Amygdala (tissue), 56 donors: ENCODE measurements around the gene PPP2R1A.
A peak's percentile ranks its signal among the peaks of the same experiment; 100 is the strongest.

Experiments used
- DNase-seq, 56 donors: peaks; one replicate each; lab custom pipeline; 2025; lab: John Stamatoyannopoulos, UW

The PPP2R1A gene

DNA sequence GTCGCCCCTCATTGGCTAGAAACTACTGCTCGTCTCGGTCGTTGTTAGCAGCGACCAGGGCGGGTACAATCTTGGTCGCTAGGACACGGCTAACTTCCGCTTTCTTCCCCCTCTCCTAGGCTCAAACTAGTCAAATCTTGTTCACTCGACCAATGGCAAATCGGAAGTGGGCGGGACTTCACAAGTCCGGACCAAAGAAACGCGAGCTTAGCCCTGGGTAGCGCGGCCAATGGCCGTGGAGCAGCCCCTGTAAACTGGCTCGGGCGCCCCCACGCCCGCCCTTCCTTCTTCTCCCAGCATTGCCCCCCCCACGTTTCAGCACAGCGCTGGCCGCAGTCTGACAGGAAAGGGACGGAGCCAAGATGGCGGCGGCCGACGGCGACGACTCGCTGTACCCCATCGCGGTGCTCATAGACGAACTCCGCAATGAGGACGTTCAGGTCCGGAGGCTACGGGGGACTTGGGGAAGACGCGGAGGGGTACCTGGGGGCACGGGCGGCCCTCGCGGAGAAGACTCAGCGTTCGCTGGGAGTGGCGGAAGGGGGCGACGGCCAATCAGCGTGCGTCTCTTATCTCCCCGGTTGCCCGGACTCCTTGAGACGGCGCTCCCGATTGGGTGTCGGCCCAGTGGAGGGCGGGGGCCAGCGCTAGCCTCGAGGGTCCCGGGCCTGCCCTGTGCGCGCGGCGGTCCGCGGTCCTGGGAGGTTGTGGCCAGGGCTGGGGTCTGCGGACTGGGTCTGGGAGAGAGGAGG, at the start of gene PPP2R1A:
PPP2R1A (plus strand) TSS at position 318 of the 752 bp plus-strand sequence; CDS start at position 363, 45 bp downstream.
- peak; percentile 96 to 100 (median 100) for DNase-seq

DNA sequence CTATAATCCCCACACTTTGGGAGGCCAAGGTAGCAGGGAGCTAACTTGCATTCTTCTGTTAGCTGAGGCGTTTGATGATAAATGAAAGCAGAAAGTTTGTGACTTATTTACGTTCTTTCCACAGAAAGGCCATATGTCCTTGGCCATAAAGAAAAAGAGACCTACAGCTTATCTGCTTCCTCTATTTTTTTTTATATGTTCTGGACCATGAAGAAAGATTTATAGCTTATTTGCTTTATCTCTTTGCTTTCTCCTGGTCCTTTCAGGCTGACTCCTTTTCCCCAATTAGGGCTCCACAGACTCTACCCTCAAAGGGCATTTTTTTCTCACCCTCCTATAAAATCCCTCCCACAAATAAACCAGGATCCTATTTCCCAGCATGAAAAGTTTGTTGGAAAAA, 48.6 kb upstream of the PPP2R1A start:
- no peak for DNase-seq

DNA sequence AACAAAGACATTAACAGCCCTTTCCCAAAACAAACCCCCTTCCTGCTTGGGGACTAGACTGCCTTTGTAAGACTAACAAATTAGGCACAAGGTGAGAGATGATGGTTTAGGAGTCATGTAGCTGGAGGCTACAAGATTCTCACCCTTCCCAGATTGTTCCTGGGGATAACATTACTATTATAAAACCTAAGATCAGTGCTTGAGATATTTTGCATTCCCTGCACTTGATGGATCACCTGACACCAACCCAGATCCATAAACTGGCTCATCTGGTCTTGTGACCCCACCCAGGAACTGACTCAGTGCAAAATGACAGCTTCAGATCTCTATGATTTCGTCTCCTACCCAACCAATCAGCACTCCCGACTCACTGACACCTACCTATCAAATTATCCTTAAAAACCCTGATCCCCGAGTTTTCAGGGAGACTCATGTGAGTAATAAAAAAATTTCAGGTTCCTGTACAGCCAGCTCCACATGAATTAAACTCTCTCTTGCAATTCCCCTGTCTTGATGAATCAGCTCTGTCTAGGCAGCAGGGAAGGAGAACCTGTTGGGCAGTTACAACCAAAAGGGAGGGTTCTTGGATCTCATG, 47.8 kb upstream of the PPP2R1A start:
- DNase-seq: no peak

DNA sequence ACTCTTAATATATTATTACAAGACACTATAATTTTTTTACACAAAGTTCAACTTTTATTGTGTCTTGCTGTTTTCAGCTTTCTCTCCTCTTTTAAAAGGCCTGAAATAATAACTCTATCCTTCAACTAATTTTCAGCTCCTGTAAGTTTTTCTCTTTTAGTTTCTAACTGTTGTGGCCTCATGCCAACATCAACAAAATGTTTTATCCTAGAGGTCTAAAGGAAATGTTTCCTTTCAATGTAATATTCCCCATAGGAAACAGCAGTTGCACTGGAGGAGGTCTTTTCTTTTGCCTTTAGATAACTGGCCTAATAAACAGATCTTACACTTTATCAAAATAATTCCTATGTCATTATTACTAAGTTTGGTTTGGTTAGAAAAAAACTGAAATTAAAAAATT, 41.6 kb upstream of the PPP2R1A start:
- DNase-seq: no peak

DNA sequence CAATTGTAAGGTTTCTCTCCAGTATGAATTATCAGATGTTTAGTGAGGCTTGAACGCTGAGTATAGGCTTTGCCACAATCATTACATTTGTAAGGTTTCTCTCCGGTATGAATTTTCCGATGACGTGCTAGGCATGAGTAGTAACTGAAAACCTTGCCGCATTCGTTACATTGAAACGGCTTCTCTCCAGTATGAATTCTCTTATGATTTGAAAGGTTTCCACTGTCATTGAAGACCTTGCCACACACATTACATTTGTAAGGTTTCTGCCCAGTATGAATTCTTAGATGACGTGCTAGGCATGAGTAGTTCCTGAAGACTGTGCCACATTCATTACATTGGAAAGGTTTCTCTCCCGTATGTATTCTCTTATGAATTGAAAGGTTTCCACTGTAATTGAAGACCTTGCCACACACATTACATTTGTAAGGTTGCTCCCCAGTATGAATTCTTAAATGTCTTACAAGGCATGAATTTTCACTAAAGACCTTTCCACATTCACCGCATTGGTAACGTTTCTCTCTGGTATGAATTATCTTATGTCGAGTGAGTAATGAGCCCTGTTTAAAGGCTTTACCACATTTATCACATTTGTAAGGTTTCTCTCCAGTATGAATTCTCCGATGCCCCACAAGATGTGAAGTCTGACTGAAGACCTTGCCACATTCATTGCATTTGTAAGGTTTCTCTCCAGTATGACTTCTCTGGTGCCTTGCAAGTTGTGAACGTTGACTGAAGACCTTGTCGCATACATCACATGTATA, 34.1 kb upstream of the PPP2R1A start:
- DNase-seq: no peak

DNA sequence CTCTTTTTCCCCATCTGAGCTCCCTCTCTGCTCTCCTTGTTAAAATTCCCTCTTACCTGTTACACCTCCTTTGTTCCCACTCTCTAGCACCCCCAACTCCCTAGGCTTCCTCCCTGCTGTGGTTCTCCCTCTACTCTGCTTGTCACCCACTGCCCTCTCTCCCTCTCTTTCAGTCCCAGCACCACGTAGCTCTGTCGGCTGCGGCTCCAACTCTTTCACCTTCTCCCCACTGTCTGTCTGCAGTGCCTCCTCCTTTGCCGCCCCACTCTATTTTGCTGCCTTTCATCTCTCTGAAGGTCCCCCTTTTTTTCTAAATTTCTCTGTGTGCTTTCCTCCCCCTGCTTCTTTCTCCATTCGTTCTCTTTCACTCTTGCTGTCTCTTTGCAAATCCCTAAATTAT, 19.5 kb upstream of the PPP2R1A start:
- no peak for DNase-seq

DNA sequence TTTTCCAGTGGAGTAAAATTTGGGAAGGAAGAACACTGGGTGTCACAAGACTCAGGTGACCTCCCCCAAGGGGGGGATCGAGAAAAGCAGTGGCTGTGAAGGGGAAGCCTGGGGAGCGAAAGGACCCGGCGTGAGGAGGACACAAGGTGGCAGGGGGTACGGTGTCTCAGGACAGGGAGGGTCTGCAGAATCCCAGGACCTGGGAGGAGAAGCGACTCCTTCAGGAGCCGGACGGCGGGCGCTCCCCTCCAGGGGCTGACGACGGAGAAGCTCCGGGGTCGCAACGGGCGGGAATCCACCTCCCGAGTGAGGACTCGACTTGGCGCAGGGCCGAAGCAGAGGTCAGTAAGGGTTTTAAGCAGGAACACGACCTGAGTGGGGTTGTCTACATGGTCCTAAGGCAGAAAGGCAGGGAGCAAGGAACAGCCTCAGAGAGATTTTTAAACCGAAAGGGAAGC, 19.0 kb upstream of the PPP2R1A start:
- DNase-seq: peak in 15 of 56 donors; percentile 6 to 40 (median 28)

DNA sequence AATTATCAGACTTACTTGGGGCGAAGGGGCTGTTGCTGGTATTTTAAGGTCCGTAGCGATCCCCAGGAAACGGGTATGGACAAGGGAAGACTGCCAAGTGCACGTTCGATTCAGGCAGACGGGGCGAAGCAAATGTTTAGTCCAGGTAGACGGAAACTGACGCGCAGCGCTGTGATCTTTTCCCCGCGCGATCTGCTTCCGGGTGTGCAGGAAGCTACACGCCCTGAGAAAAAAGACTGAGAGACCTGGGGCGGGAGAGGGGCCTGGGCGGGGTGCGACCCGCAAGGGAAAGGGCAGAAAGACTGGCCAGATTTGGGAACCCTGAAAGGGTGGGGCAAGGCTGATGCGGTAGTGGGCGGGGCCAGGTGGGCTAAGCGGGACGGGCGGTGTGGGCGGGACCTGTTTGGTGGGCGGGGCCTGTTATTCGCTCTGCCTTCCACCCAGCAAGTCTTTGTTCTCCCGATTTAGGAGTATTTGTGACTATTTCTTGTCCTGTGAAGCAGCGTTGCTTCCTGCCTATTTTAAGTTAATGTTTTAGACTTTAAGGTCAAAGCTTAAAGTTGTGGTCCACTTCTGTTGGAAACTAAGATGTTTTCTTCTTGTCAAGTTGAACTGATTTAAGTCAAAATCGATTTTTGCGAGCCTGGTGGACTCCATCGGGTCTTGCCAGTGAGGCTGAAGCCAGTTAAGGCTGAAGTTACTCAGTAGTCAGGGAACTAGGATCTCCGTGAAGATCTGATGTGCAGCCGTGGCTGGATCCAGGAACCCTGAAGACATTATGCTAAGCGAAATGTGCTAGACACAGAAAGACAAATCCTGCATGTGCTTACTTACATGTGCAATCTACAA, 18.3 kb upstream of the PPP2R1A start, which contains the start of gene ZNF836:
ZNF836 (minus strand) TSS at position 301 of the 849 bp plus-strand sequence. CDS start 3,549 bp downstream, outside the sequence.
- peak in 55 of 56 donors; percentile 1 to 90 (median 58) for DNase-seq

DNA sequence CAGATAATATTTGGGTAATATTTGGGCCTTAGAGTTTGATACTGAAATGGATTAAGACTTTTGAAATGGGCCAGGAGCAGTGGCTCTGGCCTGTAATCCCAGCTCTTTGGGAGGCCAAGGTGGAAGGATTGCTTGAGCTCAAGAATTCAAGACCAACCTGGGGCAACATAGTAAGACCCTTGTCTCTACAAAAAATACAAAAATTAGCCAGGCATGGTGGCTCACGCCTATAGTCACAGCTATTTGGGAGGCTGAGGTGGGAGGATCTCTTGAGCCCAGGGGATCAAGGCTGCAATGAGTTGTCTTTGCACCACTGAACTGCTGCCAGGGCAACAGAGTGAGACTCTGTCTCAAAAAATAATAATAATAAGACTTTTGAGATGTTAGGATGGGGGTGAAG, 17.5 kb upstream of the PPP2R1A start:
- no peak for DNase-seq

DNA sequence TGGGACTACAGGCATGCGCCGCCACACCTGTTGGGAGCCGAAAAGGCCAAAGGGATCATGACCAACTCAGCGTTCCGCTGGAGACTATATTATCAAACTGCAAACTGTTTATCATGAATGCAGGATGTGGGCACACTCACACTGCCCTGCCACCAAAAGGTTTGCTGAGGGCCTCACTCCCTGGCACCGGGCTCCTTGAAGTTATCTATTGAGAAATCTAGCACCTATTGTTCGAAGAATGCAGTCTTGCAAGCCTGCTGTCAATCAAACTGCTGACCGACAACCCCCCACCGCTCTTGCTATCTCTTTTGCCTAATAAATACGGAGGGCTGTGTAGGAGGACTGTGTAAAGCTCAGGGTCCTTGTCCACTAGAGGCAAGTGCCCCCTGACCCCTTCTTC, 13.3 kb upstream of the PPP2R1A start:
- DNase-seq: no peak

DNA sequence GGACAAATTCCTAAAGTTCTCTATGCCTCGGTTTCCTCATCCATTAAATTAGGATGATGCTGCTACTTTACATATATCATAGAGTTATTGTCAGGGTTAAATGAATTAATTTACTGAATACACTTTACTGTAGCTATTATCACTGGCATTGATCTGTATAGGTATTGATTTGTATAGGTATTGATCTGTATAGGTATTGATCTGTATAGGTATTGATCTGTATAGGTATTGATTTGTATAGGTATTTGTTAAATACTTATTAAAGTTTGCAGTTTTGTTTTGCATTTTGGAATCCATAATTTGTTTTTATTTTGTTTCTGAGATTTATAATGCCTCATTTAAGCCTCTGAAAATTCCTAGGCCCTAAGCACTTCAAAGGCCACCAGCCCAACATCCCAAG, 2.4 kb upstream of the PPP2R1A start:
- DNase-seq: no peak

DNA sequence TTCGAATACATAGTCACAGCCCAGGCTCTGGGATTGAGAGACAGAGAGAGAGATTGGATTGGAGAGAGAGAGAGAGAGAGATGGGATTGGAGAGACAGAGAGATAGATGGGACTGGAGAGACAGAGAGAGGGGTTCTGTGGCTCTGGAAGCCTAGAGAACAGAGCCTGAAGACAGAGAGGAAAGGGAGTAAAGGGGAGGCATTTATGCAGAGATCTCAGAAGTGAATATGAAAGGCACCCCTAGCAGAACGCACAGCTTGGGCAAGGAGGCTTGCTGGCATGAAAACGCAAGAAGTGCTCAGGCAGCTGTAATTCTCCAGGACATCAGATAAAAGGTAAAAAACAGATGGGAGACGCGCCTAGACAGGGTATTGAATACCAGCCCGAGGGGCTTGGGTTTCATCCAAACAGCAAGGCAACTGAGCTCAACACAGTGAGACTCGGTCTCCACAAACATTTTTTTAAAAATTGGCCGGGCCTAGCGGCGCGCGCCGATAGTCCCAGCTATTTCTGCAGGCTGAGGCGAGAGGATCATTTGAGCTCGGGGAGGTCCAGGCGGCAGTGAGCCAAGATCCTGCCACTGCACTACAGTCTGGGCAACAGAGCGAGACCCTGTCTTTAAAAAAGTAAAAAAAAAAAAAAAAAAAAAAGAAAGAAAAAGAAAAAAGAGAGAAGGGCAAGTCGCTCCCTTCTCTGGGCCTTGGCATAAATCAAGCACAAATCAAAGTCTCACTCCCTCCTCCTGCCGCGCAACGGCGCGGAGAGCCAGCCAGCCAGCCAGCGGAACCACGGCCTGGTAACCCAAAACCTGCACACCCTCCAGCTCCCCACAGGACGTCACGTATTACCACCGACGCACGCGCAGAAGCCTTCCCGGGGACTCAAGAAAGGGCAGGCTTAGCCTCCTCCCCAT, 774 bp upstream of the PPP2R1A start:
- peak in 26 of 56 donors; percentile 33 to 79 (median 56) for DNase-seq

DNA sequence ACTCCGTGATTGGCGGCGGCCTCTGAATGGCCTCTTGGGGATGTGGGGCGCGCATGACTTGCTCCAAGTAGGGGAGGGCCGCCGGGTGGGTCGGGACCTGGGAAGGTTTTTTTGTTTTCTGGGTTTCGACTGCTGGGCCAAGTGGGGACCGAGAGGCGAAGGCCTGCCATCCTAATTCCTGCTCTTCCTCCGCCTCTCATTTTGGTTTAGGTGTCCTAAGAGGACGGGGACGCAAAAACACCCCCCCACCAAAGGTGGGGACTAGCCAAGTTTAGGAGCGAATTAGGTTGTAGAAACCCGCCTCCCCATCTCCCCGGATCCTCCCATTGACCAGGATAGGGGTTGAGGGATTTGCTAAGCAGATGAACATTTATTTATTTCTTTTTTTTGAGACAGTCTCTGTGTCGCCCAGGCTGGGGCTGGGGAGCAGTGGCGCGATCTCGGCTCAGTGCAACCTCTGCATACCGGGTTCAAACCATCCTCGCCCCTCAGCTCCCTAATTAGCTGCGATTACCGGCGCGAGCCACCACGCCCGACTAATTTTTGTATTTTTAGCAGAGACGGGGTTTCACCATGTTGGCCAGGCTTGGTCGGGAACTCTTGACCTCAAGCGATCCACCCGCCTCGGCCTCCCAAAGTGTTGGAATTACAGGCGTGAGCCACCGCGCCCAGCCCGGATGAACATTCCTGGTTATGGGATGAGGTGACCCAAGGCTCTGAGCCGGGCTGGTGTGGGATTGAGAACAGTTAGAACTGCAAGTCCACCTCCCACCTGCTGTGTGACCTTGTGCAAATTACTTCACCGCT, 838 bp downstream of the PPP2R1A start:
- peak in 15 of 56 donors; percentile 16 to 71 (median 43) for DNase-seq

DNA sequence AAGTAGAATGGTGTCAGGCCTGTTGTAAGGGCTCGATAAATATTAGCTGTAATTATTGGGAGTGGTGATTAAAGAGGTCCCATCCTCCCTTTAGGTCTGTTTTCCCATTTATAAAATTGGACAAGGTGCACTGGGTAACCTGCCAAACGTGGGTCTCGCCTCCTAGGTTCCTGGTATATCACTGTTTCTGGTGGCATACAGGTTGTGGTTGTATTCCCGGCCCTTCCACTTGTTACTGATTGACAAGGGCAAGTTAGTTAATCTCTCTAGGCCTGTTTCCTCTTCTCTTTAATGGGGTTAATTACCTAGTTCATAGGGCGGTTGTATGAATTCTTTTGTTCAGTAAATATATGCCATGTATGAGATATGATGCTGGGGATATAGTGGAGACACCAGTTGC, 1.5 kb downstream of the PPP2R1A start:
- no peak for DNase-seq

DNA sequence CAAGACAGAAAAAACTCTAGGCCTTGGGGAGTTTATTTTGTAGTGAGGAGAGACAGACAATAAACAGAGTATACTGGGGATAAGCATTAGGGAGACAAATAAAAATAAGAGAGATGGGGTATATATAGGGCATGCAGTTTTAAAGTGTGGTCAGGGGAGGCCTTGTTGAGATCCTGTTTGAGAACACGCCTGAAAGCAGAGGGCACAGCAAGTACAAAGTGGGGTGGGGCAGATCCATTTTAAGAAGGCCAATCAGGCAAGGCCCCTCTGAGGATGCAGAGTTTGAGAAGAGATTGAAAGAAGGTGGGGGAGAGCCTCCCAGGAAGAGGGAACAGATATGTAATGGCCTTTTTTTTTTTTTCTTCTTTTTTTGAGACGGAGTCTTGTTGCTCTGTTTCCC, 2.1 kb downstream of the PPP2R1A start:
- no peak for DNase-seq

DNA sequence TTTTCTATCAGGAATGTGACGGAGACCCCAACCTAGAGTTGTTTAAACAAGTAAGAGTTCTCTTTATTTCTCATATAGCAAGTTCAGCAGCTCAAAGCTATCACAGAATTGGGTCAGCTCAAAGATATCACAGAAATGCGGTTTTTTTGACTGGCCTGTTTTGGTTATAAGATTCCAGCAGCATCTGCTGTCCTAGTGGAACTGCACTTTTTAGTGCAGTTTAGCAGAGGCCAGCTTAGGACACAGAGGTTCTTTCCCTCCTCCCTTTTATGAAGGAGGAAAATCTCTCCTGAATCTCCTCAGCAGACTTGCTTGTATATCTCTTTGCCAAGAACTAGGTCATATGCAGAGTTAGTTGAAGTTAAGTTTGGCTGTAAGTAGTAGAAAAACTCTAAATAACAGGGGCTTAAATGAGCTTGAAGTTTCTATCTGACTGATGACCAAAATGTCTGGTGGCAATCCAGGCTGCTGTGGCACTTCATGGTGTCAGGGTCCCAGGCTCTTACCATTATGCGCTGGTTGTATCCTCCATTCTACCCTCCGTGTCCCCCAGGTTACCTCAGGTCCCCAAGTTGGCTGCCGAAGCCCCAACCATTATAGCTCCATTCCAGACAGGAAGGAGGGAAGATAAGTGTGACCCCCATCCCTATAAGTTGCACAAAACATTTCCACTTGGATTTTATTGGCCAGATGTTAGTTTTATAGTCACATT, 6.6 kb downstream of the PPP2R1A start:
- no peak for DNase-seq

DNA sequence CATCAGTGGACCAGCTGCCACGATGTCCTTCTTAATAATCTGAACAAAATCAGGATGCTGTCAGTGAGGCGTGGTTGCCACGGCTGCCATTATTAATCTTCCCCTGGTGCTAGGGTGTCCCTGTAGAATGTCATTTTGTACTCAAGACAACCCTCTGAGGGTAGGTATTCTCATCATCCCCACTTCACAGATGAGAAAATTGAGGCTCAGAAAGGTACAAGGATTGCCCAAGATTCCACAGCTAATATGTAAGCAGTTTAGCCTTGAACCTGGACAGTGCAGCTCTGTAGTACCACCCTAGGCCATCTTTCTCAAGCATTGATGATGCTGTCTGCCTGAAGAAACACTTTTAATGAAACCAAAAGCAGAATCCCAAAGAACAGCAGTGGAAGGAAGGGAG, 8.1 kb downstream of the PPP2R1A start:
- no peak for DNase-seq

DNA sequence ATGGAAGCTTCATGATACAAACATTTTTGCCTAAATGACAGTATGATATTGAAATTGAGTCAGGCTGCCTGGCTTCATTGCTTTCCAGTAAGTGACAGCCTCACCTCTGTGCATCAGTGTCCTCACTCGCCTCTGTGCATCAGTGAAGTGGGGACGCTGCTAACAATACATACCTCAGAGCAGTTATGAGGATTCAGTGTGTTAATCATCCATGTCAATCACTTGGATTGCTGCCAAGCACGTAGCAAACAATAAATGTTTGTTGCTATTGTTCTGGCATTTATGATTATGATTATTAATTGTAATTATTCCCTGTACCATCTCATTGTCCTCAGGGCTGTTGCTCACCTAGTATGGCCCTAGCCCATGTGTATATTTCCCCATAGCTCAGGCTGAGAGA, 8.8 kb downstream of the PPP2R1A start:
- peak in 1 of 56 donors; percentile 19 for DNase-seq
